HG03103 (cell line): ENCODE data around the gene TTLL8.
"Not testable (repeated sequence)": the region's sequence is repeated elsewhere in the genome, so short reads cannot be mapped to it uniquely, and the experiment has no call there.

Experiments used
- ATAC-seq: cut with Tn5 transposase; IDR thresholded peaks from one replicate; pipeline ENCODE4 v1.9.1; 2021; ENCODE audit warnings: low read depth; ENCODE audit not compliant: unreplicated experiment

The TTLL8 gene

DNA sequence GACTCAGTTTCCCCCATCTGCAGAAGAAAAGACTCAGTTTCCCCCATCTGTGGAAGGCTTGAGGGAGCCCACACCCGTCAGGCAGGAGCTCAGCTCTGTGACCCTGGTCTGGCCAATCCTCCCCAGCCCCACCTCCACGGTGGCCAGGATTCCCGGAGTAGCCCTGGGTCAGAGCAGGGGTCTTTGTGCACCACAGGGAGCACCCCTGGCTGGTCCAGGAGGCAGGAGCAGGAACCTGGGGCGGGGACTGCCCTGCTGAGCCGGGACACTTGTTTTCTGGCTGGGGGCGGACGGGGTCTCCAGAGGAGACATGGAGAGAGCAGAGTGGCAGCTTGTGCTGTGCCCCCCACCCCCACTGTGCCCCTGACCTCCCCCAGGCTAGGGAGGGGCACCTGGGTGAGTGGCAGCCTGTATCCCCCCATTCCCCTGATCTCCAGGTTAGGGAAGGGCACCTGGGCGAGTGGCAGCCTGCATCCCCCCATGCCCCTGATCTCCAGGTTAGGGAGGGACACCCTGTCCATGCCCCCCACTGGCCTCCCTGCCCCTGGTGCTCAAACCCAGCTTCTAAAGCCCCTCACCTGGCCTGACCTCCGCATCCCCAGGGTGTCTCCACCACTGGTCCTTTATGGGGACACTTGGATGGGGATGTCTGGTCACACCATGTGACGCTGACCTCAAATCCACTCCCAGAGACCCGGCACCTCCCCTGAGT is 64.3 kb downstream of the TTLL8 start:
- no peak for ATAC-seq

- no peak for ATAC-seq
Measured at GRCh38 chr22:49992921-49993648, 65.0 kb downstream of the TTLL8 start.

GRCh38 chr22:49991907-49992533 is 66.1 kb downstream of the TTLL8 start:
- no peak for ATAC-seq

GRCh38 chr22:49991167-49991566 is 66.9 kb downstream of the TTLL8 start:
- ATAC-seq, result no peak

DNA sequence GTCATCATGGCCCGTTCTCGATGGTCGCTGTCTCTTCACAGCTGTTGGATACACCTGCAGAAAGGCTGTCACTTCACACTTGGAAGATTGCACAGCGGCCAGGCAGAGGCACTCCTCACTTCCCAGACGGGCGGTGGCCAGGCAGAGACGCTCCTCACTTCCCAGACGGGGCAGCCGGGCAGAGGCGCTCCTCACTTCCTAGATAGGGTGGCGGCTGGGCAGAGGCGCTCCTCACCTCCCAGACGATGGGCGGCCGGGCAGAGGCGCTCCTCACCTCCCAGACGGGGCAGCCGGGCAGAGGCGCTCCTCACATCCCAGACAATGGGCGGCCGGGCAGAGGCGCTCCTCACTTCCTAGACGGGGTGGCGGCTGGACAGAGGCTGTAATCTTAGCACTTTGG is 68.3 kb downstream of the TTLL8 start:
- ATAC-seq, result not testable (repeated sequence)

GRCh38 chr22:49986325-49986724 is 71.8 kb downstream of the TTLL8 start:
- ATAC-seq, result no peak

DNA sequence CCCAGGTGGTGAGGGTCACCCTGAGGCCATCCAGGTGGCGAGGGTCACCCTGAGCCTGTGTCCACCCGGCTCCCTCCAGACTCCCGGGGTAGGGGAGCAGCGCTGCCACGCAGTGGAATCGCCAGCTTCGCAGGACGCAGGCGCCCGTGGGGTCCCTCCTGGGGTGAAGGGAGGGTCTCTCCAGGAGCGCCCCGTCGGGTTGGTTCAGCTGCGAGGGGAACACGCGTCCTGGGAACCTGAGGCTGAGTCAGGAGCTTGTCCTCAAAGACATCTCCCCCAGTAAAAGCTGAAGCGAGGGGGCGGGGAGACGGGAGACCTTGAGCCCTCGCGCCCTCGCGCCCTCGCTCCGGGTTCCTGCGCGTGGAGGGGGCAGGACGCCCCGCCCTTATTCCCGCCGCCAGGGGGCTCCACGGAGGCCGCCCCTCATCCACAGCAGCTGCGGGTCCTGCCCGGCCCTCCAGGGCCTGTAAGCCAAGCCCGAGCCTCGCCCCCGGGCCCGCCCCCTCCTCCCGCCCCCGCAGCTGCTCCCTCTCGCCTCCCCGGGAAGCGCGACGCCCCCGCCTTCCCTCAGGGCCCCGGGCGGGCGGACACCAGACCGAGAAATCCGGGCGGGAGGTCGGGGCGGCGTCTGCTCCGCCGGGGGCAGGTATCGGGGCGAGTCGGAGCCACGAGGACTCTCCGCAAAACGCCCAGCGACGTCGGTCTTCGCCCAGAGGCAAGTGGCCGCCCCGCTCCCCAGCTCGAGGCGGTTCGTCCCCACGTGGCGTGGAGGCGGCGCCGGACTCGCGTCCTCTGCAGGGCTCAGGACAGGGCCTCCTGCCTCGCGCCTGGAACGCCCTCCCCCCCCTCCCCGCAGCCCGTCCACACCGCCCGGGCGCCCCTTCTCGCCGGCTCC is 74.7 kb downstream of the TTLL8 start:
- no peak for ATAC-seq

GRCh38 chr22:49981799-49982198 is 76.3 kb downstream of the TTLL8 start:
- not testable (repeated sequence) for ATAC-seq

DNA sequence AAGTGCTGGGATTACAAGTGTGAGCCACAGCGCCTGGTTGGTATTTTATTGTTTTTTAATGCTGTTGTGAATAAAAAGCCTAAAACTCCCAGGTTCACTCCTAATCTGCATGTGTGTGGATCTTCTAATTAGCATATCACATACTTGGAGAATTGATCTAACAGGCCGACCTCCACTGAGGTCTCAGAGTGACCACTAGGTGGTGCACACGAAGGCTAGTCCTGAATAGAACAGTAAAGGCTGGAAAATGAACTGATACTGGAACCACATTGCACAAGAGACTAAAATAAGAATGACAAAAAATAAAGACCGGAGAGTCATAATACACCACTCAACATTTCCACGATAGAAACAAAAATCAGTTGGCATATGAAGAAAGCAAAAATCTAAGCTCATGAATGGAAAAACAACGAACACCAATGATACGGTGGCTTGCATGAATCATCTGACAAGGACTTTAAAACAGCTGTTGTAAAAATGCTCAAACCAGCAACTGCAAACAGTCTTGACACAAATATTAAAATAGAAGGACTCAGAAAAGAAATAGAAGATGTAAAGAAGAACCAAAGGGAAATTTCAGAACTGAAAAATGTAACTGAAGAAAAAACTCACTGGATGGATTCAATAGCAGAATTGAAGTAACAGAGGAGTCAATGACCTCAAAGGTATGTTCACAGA is 78.4 kb downstream of the TTLL8 start:
- ATAC-seq, result no peak

GRCh38 chr22:49977578-49977977 is 80.5 kb downstream of the TTLL8 start:
- ATAC-seq, result no peak

DNA sequence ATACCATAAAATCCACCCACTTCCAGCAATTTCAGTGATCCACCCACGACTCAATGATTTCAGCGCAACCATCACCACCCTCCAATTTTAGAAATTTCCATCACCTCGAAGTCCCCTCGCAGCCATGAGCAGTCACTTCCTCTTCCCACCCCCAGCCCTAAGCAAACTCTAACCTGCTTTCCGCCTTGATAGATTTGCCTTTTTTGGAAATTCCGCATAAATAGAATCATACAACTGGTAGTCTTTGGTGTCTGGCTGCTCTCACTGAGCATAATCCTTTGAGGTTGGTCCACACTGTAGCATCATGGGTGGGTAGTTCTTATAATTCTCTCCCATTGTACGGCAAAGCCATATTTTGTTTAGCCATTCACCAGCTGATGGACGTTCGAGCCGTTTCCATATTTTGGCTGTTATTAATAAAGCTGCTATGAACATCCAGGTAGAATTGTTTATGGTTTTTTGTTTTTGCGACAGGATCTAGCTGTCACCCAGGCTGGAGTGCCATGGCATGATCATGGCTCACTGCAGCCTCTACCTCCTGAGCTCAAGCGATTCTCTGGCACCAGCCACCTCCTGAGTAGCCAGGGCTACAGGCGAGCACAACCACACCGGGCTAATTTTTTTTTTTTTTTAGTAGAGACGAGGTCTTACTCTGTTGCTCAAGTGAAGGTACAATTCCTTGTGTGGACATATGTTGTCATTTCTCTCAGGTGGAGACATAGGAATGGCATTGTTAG is 81.5 kb downstream of the TTLL8 start:
- ATAC-seq, result no peak

- ATAC-seq, result no peak
Measured at GRCh38 chr22:49975543-49976389, 82.3 kb downstream of the TTLL8 start.

GRCh38 chr22:49973018-49973961 is 84.8 kb downstream of the TTLL8 start:
- ATAC-seq, result no peak

- ATAC-seq, result no peak
Measured at GRCh38 chr22:49972163-49973017, 85.7 kb downstream of the TTLL8 start.

GRCh38 chr22:49971232-49972162 is 86.6 kb downstream of the TTLL8 start:
- ATAC-seq, result no peak
